Skeletal muscle tissue (tissue), 4 donors: Measurements from ENCODE around the gene RFT1. TPM values are rescaled to one million over a fixed set of nuclear protein-coding genes. Genes with fewer than 3 reads are reported as not detected.
A peak's percentile ranks its signal among the peaks of the same experiment; 100 is the strongest.

Experiments
- H3K27ac ChIP-seq: one replicate; pipeline ENCODE4 v1.7.0; 2013; ENCODE audit warnings: mild to moderate bottlenecking, low read depth, low read length, inconsistent platforms
- H3K27me3 ChIP-seq, 3 donors: one replicate each; pipeline ENCODE4 v1.7.0; 2013; ENCODE audit warnings: low read length in 3 of 3; ENCODE audit not compliant: control insufficient read depth in 3 of 3, insufficient read depth in 3 of 3
- H3K36me3 ChIP-seq, 3 donors: one replicate each; pipeline ENCODE4 v1.7.0; 2013; ENCODE audit warnings: low read length in 3 of 3; ENCODE audit not compliant: control insufficient read depth in 3 of 3, insufficient read depth in 3 of 3
- H3K4me1 ChIP-seq, 3 donors: one replicate each; pipeline ENCODE4 v1.7.0; 2013; ENCODE audit warnings: low read length in 3 of 3, mild to moderate bottlenecking in 3 of 3; ENCODE audit not compliant: control insufficient read depth in 3 of 3, insufficient read depth in 3 of 3
- H3K4me3 ChIP-seq, 3 donors: one replicate each; pipeline ENCODE4 v1.7.0; 2013; ENCODE audit warnings: low read length in 3 of 3
- H3K9ac ChIP-seq, 3 donors: one replicate each; pipeline ENCODE4 v1.7.0; 2013; ENCODE audit warnings: low read length in 3 of 3, mild to moderate bottlenecking in 3 of 3, moderate library complexity in 2 of 3, low read depth in 1 of 3
- H3K9me3 ChIP-seq, 3 donors: one replicate each; pipeline ENCODE4 v1.7.0; 2013; ENCODE audit warnings: low read length in 3 of 3; ENCODE audit not compliant: control insufficient read depth in 3 of 3
- total RNA-seq: library from RNA; depleted of rRNA; stranded (reverse); fragments of >200 nt; gene quantifications from one replicate; pipeline ENCODE4 v1.2.3, GENCODE V29; 2014
- donor health status: Osteomylitis.

RFT1 gene
- total RNA-seq, 1 donor from 2014 or later: 8.4 TPM

GRCh38 chr3:53142986-53143385 is 12.8 kb upstream of the RFT1 start:
- H3K27ac ChIP-seq: no peak overlapping the region
- no peaks in the 10 kb centered on the region for H3K9me3 ChIP-seq
- no peak overlapping the region for H3K9ac ChIP-seq
- no peaks in the 10 kb centered on the region for H3K27me3 ChIP-seq
- H3K36me3 ChIP-seq: no peaks in the 10 kb centered on the region
- no peak overlapping the region for H3K4me3 ChIP-seq
- peaks cover 11 to 31% (median 22%) of the 10 kb centered on the region in 3 donors for H3K4me1 ChIP-seq

GRCh38 chr3:53140847-53141845 is 10.9 kb upstream of the RFT1 start:
- H3K36me3 ChIP-seq: no peaks in the 10 kb centered on the region
- no peaks in the 10 kb centered on the region for H3K9me3 ChIP-seq
- H3K4me3 ChIP-seq: no peak overlapping the region
- H3K9ac ChIP-seq: no peak overlapping the region
- H3K27me3 ChIP-seq: no peaks in the 10 kb centered on the region
- peaks cover 0 to 16% (median 6%) of the 10 kb centered on the region in 3 donors for H3K4me1 ChIP-seq
- no peak overlapping the region for H3K27ac ChIP-seq

GRCh38 chr3:53139906-53140846 is 9.9 kb upstream of the RFT1 start:
- Histone ChIP-seq H3K9me3 (no peaks in the 10 kb centered on the region), H3K4me1 (peaks cover under 1 to 16% (median 5%) of the 10 kb centered on the region in 3 donors), H3K27me3 (no peaks in the 10 kb centered on the region), H3K36me3 (no peaks in the 10 kb centered on the region), H3K9ac (no peak overlapping the region), H3K27ac (no peak overlapping the region), H3K4me3 (no peak overlapping the region)

- no peak overlapping the region for H3K9ac ChIP-seq
- H3K27me3 ChIP-seq: no peaks in the 10 kb centered on the region
- no peak overlapping the region for H3K27ac ChIP-seq
- no peak overlapping the region for H3K4me3 ChIP-seq
- H3K36me3 ChIP-seq: no peaks in the 10 kb centered on the region
- H3K9me3 ChIP-seq: no peaks in the 10 kb centered on the region
- peaks cover 6 to 29% (median 12%) of the 10 kb centered on the region in 3 donors for H3K4me1 ChIP-seq
Observed at GRCh38 chr3:53137835-53138446, 7.7 kb upstream of the RFT1 start.

- no peaks in the 10 kb centered on the region for H3K36me3 ChIP-seq
Observed at GRCh38 chr3:53137221-53137620, 7.0 kb upstream of the RFT1 start.

GRCh38 chr3:53134631-53135232 is 4.5 kb upstream of the RFT1 start:
- no peaks in the 10 kb centered on the region for H3K9me3 ChIP-seq
- no peak overlapping the region for H3K9ac ChIP-seq
- H3K27me3 ChIP-seq: no peaks in the 10 kb centered on the region
- peaks cover 16 to 37% (median 22%) of the 10 kb centered on the region in 3 donors for H3K4me1 ChIP-seq
- H3K36me3 ChIP-seq: no peaks in the 10 kb centered on the region
- no peak overlapping the region for H3K27ac ChIP-seq
- no peak overlapping the region for H3K4me3 ChIP-seq

More at GRCh38 chr3:53137221-53137620, 7.0 kb upstream of the RFT1 start:
- no peaks in the 10 kb centered on the region for H3K27me3 ChIP-seq
- no peak overlapping the region for H3K9ac ChIP-seq
- H3K27ac ChIP-seq: no peak overlapping the region
- H3K9me3 ChIP-seq: no peaks in the 10 kb centered on the region
- no peak overlapping the region for H3K4me3 ChIP-seq
- H3K4me1 ChIP-seq: peaks cover 6 to 33% (median 12%) of the 10 kb centered on the region in 3 donors

GRCh38 chr3:53132347-53132746 is 2.1 kb upstream of the RFT1 start:
- Histone ChIP-seq H3K27me3 (no peaks in the 10 kb centered on the region), H3K27ac (peak overlapping the region; percentile 92), H3K4me1 (peaks cover 24 to 43% (median 29%) of the 10 kb centered on the region in 3 donors), H3K9ac (no peak overlapping the region), H3K4me3 (no peak overlapping the region), H3K36me3 (no peaks in the 10 kb centered on the region), H3K9me3 (no peaks in the 10 kb centered on the region)

GRCh38 chr3:53131096-53131495 is 861 bp upstream of the RFT1 start:
- no peaks in the 10 kb centered on the region for H3K27me3 ChIP-seq
- no peaks in the 10 kb centered on the region for H3K9me3 ChIP-seq
- H3K36me3 ChIP-seq: peaks cover 0 to 5% (median 0%) of the 10 kb centered on the region in 3 donors
- peaks cover 24 to 43% (median 29%) of the 10 kb centered on the region in 3 donors for H3K4me1 ChIP-seq
- H3K4me3 ChIP-seq: peak overlapping the region; percentile 83 to 91 (median 88)
- peak overlapping the region; percentile 79 to 91 (median 88) for H3K9ac ChIP-seq
- peak overlapping the region; percentile 92 for H3K27ac ChIP-seq

GRCh38 chr3:53129344-53129743 is 891 bp downstream of the RFT1 start:
- Histone ChIP-seq H3K4me1 (peaks cover 17 to 35% (median 22%) of the 10 kb centered on the region in 3 donors), H3K27me3 (no peaks in the 10 kb centered on the region), H3K27ac (no peak overlapping the region), H3K9ac (peak overlapping the region; percentile 79 to 91 (median 88)), H3K36me3 (peaks cover 7 to 18% (median 13%) of the 10 kb centered on the region in 3 donors), H3K4me3 (peak overlapping the region; percentile 83 to 91 (median 88)), H3K9me3 (no peaks in the 10 kb centered on the region)
